ENCODE data around the gene TSEN34.
"Not testable (repeated sequence)": the region's sequence is repeated elsewhere in the genome, so short reads cannot be mapped to it uniquely, and the experiment has no call there.

The TSEN34 gene

GRCh38 chr19:54218960-54219661, 28.0 kb downstream of the TSEN34 start:
- no peak overlapping the region for H3K4me3 ChIP-seq (replicated peaks; ENCODE audit: low read depth, low read length)
- TF ChIP-seq CTCF (IDR thresholded peaks at IDR 0.05; ENCODE audit: low read depth, low read length, missing control alignments): no peak
- no peak for DNase-seq (ENCODE audit: extremely low read depth, low read depth)

GRCh38 chr19:54219702-54220101, 28.6 kb downstream of the TSEN34 start:
- H3K4me3 ChIP-seq (replicated peaks; ENCODE audit: low read depth, low read length); DNase-seq (ENCODE audit: extremely low read depth, low read depth): not testable (repeated sequence)

GRCh38 chr19:54221947-54222346, 30.8 kb downstream of the TSEN34 start:
- DNase-seq (ENCODE audit: extremely low read depth, low read depth); H3K4me3 ChIP-seq (replicated peaks; ENCODE audit: low read depth, low read length): not testable (repeated sequence)

- not testable (repeated sequence) for DNase-seq (ENCODE audit: extremely low read depth, low read depth); H3K4me3 ChIP-seq (replicated peaks; ENCODE audit: low read depth, low read length)
Measured at GRCh38 chr19:54222474-54223276, 31.6 kb downstream of the TSEN34 start, which contains the start of gene LILRB3. TSS of gene LILRB3 (minus strand) at chr19:54223007. CDS start at chr19:54222976, 31 bp downstream.

DNA sequence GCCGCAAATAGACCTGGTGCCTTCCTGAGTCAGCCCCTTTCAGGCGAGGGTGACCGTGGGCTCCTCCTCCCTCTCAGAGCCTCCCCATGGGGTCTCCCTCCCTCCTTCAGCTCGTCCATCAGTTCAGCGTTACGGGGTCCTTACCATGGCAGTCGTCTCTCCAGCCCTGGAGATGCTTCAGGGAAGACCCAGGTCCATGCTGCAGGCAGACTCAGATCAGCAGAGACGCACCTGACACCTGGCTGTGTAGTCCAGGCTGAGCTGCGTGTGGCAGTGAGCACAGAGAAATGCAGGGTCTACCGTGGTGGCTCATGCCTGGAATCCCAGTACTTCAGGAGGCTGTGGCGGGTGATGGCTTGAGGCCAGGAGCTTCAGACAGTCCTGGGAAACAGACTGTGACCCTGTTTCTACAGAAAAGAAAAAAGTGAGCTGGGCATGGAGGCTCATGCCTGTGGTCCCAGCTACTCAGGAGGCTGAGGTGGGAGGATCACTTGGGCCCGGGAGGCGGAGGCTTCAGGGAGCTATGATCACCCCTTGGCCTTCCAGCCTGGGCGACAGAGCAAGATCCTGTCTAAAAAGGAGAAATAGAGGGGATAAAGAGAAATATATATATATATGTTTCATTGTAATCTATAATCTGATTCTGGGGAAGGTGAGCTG, 32.3 kb downstream of the TSEN34 start:
- not testable (repeated sequence) for H3K4me3 ChIP-seq (replicated peaks; ENCODE audit: low read depth, low read length); DNase-seq (ENCODE audit: extremely low read depth, low read depth)

DNA sequence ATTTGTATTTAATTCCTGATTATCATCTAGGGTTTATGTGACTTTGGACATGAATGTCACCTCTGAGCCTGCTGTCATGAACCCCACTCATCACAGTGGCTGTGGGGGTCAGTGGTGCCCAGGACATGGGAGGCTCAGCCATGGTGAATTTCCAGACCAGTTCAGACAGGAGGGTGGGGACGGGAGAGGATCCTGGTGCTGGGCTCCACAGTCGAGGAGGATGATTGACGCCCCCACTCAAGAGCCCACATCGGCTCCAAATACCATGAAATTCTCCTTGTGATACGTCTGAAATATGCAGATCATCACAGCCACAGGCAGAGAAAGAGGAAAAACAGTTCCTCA, 32.8 kb downstream of the TSEN34 start:
- DNase-seq (ENCODE audit: extremely low read depth, low read depth); H3K4me3 ChIP-seq (replicated peaks; ENCODE audit: low read depth, low read length): not testable (repeated sequence)

GRCh38 chr19:54224619-54225018, 33.5 kb downstream of the TSEN34 start:
- not testable (repeated sequence) for DNase-seq (ENCODE audit: extremely low read depth, low read depth); H3K4me3 ChIP-seq (replicated peaks; ENCODE audit: low read depth, low read length)

DNA sequence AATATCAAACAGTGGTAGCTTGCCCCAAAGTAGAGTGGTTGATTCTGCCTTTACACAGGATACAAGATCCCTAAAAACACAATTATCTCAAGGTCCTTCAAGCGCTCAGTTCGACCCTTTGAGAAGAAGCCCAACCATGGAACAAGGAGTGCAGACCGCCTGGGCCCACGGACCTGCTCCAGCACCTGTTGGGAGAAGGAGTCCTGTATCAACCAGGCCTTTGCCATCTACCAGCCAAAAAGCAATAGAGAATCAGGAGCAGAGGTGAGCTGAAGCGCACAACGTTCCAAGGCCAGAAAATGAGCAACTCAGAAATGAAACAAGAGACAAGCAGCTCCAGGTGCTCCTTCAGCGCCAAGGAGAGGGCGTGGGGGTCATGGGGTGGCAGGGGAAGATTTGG, 38.0 kb downstream of the TSEN34 start:
- H3K4me3 ChIP-seq (replicated peaks; ENCODE audit: low read depth, low read length): no peak overlapping the region
- DNase-seq (ENCODE audit: extremely low read depth, low read depth): no peak
- no peak for TF ChIP-seq CTCF (IDR thresholded peaks at IDR 0.05; ENCODE audit: low read depth, low read length, missing control alignments)

GRCh38 chr19:54230031-54230430, 38.9 kb downstream of the TSEN34 start:
- DNase-seq (ENCODE audit: extremely low read depth, low read depth): no peak
- no peak for TF ChIP-seq CTCF (IDR thresholded peaks at IDR 0.05; ENCODE audit: low read depth, low read length, missing control alignments)
- no peak overlapping the region for H3K4me3 ChIP-seq (replicated peaks; ENCODE audit: low read depth, low read length)
